HL-60/S4 (cell line): ENCODE measurements around the gene ISYNA1.

Experiments
- in situ Hi-C: fragments of 300-500 bp; cut with MboI; formaldehyde crosslinking; loops from 2 replicates; pipeline ENCODE4 v1.14.3; 2022; ENCODE audit warnings: low sequenced_read_pairs

The ISYNA1 gene

DNA sequence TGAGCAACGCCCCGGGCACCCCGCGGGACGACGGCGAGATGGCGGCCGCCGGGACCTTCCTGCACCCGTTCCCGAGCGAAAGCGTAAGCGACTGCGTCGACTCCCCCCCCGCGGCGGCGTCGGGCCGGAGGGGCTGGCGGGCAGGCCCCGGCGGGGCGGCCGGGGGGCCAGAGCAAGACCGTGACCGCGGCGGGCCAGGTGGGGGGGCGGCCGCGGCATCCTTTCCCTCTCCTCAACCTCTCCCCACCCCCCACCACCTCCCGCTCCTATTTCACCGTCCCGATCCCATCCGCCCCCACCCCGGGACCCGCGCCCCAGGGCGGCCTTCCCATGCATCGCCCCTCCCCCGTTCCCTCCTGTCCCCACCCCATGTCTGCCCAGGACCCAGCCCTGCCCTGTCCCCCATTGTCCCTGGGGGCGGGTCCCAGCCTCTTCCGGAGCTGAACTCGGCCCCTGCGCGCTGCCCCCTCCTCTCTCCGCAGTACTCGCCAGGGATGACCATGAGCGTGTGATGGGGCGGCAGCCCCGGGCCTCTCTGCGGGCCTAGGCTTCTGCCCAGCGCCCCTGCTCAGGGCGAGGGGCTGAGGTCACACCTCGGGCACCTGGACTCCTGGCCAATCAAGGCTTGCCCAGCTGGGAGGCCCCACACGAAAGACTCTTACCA lies 4.1 kb downstream of the ISYNA1 start:
- in situ Hi-C loops = no loop called here

DNA sequence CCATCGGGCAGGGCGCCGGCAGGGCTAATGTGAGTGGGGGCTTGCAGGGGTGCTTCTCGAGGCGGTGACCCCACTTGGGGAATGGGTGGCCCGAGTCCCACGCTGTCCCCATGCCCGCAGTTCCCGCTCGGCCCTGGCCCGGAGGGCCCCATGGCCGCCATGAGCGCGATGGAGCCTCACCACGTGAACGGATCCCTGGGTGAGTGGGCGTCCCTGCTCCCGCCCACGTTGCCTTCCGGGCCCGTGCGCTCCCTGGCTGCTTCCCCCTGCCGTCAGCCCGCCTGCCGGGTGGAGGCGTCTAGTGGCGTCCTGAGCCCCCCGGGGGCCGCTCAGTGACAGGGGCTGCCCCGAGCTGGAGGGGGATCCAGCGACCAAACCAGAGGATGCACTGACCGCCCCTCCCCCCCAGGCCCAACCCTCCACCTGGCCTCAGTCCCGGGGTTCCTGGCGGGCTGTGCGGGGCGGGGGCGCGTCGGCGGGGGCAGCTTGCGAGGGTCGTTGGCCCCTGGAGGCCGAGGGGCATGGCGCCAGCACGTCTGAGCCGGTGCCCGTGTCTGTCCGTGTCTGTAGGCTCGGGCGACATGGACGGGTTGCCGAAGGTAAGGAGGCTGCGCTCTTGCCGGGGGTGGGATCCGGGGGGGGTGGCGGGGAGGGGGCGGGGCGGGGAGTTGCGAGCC lies 4.8 kb downstream of the ISYNA1 start:
- in situ Hi-C loops = no loop called here

DNA sequence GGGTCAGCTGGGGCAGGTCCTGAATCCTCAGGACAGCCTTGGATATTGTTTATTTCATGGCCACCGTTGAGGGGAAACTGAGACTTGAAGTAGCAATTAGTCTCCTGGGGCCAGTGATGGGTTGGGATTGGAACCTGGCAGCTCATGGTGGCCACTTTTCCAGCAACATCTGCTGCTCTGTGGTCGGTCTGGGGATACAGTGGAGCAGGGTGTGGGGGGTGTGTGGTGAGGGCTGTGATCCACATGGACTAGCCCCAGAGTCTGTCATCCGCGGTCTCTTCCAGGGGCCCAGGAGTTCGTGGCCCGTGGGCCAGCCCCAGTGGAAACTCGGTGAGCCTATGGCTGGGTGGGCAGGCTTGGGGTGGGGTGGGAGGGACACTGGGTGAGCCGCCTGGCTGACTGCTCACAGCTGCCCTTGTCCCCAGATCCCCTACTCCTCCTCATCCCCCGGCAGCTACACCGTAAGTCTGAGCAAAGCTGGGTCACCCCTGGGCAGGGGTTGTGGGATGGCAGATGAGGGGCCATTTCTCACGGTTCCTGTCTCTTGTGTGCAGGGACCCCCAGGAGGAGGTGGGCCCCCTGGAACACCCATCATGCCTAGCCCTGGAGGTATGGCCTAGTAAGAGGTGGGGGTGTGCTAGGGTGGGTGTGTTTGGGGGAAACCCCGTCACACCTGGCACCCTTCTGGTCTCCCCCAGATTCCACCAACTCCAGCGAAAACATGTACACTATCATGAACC lies 5.5 kb downstream of the ISYNA1 start:
- in situ Hi-C loops = no loop called here

DNA sequence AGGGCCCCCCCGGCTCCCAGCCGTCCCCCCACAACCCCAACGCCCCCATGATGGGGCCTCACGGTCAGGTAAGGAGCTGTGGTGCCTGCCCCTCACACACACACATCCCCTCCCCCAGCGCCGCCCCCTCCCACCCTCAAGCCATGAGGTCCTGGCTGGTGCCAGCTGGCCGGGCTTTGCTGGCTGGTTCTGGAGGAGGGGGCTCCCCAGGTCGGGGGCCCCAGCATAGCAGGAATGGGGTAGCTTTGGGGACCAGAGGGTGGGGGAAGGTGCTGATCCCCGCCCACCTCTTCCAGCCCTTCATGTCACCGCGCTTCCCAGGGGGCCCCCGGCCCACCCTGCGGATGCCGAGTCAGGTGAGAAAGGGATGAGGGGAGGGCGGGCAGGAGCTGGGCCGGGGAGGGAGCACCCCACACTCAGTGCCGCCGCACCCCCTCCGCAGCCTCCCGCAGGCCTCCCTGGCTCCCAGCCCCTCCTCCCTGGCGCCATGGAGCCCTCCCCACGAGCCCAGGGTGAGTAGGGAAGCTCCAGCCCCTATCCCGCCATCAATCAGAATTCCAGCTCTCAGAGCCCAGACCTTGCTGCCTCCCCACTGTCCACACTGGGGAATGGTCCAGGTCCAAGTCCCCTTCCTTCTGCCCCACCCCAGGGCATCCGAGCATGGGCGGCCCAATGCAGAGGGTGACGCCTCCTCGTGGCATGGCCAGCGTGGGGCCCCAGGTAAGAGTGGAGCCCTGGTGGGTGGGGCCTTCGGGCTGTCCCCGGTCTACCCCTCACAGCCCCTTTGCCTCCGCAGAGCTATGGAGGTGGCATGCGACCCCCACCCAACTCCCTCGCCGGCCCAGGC lies 6.4 kb downstream of the ISYNA1 start:
- in situ Hi-C loops = no loop called here

DNA sequence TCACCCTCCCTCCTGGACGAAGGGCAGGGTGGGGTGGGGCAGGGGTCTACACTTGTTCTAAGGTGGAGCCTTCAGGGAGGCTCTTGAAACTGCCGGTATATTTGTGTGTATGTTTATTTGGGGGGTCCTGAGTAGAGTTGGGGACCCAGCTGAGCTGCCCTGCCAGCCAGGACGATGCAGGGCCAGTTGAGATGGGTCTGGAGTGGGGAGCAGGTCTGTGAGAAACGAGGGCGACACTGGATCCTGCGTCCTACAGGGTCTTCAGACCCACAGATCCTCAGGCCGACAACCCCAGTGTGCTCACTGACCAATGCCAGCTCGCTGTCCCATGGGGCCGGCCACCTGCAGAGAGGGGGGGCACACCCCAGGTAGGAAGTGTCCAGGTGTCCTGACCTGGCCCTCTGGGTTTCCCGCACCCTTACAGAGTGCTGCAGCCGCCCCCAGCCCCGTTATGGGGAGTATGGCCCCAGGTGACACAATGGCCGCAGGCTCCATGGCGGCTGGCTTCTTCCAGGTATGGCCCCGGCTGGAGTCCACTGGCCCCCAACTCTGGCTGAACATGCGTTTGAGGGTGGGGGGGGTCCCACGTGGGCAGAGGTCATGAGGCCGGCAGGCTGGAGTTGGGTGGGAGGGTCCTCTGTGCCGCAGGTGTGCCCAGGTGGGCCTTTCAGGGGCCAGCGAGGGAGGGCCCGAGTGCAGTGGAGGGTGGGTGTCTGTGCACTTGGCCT lies 7.4 kb downstream of the ISYNA1 start:
- in situ Hi-C loops = no loop called here

DNA sequence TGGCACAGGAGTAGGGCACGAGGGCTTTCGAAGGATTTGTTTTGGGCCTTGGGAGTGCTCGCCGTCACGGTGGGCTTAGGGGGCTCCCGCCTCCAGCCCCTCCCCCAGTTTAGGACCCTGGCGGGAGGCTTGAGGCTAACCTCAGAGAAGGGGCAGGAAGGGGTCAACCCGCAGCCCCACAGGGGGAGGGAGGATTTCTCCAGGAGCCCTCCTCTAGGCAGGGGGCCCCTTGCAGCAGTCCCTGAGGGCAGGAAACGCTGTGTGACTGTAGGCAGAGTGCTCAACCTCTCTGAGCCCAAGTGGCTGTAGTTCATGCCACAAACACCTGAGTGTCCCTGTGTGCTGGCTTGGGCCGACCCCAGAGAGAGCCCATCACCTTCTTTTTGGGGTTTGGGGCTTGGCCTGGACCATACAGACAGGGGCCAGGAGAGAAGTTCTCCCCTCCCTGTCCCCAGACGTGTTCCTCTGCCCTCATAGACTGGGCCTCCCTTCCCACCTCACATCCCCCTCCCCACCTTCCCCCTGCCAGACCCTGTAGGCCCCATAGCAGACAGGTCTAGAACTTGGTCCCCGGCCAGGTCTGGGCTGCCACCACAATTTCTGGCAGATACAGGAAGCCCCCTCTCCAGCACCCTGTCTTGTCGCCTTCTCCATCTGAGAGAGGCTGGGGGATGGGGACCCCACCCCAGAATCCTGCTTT lies 8.1 kb downstream of the ISYNA1 start:
- in situ Hi-C loops = no loop called here

DNA sequence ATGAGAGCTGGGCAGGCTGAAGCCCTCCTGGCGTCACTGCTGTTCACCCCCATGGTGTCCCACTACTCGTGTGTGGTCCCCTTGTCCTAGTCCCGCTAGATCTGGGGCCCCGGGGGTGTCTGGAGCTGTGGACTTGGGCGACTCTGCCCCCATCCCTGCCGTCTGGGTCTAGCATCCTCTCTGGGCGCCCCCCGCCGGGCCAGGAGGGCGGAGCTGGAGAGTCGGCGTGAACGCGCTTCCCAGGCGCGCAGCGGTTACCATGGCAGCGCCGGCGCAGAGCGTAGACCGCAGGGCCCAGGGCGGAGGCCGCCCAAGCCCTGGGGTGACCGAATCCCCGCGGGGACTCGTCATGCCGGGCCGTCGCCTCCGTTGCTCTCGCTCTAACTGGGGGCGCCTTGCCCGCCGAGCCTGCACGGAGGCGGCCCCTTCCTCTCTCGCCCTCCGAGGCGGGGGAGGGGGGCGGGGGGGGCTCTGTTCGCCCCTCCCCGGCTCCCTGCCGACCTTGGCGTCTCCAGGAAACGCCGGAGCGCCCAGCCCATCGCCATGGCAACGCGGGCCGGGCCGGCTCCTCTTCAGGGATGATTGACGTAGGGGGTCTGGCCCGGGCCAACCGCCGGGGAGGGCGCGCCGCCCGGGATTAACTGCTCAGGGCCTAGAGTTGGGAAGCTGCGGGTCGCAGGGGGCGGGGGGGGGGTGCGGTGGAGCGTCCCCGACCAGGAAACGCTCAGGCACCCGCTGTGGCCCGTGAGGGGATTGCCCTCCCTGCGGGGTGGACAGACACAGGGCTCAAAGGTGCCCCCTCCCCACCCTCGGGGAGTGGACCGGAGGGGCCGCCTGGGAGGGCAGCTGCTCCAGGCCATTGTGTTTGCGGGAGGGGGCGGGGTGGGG lies 8.9 kb downstream of the ISYNA1 start:
- in situ Hi-C loops = no loop called here

DNA sequence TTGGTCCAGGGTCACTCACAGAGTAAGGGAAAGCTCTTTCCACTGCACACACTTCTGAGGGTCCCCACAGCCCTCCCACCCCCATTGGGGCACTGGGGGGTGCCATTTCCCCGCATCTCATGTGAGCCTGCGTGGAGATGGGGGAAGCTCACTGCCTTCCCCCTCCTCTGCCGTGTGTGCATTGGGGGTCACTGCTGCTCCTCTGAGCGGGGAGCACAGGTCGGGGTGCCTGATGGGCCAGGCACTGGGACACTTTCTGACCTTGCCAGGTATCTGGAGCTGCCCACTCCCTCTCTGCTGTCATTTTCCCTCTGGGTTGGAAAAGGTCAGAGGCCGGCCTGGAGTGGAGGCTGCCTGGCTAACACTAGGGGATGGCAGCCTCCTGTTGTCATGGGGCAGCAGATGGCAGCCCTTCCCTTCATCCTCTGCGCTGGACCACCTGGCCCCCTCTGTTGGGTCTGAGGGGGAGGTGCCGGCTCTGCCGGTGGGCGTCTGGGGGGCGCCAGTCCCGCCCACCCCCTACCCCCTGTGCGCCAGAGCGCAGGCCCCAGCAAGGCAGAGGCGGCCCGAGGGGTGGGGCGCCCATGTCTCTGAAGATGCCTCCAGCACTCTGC lies 9.7 kb downstream of the ISYNA1 start:
- in situ Hi-C loops = no loop called here

DNA sequence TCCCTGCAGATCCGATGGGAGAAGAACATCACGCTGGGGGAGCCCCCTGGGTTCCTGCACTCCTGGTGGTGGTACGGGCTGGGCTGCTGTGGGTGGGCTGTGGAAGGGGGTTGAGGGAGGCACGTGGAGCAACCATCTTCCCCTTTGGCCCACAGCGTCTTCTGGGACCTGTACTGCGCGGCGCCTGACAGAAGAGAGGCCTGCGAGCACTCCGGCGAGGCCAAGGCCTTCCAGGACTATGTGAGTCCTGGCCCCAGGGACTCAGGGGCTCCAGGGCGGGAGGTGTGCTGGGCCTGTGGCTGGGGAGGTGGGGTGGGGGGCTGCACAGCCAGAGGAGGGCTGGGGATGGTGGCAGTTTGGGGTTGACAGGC lies 10.2 kb downstream of the ISYNA1 start:
- in situ Hi-C loops = no loop called here

DNA sequence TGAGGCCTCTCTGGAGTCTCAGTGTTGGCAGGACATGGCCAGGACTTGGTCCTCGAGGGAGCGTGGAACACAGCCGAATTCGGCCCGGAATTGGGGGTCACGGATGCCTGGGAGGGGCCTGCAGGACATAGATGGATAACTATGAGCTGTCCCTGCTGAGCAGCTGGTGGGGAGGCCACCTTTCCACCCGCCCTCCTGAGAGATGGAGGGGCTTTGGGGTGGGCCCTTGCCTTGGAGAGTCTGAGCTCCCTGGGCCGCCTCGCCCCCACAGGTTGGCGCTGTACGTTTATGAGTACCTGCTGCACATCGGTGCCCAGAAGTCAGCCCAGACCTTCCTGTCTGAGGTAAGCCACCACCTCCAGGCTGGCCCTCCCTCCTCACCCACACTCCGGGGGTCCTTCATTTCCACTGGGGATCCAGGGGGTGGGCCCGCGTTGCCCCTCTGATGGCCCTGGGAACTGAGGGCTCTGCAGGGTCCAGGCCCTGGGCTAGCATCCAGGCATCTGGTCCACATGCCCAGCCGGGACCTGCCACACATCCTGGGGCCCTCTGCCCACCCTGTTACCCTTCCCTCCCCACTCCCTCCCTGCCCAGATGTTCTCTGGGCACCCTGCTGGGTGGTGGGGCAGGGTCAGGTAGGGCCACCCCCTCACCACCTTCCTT lies 10.7 kb downstream of the ISYNA1 start:
- in situ Hi-C loops = no loop called here

DNA sequence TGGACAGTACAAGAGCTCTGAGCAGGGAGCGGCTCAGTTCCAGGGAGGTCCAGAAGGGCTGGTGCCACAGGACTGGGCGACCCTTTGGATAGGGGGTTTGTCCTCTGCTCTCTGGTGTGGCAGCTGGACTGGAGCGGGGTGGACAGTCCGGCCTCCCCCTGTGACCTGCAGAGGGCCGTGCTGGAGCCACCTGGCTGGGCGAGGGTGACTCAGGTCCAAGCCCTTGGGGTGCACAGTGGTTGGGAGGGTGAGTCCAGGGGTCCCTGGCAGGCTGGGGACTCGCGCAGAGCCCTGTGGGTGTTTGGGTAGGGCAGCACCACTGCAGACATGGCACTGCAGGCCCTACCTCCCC lies 11.5 kb downstream of the ISYNA1 start:
- in situ Hi-C loops = no loop called here

DNA sequence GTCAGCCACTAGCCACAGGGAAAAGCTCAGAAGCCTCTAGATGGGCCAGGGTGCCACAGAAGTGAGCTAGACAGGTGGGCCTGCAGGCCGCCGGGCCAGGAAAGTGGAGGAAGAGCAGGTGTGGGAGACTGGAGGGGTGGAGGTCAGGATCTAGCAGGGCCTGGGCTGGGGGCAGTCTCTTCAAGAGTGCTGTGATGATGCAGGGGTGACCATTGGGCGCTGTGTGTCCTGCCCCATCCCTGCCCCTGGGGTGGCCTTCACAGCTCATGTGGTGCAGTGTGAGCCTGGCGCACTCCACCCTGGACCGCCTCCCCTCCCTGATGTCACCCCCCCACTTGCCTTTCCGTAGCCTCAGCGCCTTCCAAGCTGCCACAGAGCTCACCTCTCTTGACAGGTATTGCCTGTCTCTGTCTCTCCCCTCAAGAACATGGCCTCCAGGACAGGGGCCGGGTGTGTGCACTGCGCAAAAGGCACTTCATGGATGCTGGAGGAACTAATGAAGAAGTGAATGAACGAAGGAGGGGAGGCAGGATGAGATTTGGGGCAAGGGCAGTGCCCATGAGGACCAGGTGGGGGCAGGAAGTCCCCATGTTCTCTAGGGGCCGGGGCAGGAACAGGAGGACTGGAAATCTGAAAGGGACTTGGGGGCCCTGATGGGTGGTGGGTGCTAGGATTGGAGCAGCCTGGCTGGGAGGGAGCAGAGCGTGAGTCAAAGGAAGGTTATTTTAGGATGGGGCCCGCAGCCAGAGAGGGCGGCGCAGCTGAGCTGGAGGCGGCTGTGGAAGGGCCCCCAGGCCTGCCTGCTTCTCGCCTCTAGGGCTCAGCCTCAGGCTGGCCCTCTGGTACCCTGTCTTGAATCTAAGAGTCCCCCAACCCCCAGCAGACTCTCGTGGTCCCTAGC lies 12.2 kb downstream of the ISYNA1 start:
- in situ Hi-C loops = no loop called here

DNA sequence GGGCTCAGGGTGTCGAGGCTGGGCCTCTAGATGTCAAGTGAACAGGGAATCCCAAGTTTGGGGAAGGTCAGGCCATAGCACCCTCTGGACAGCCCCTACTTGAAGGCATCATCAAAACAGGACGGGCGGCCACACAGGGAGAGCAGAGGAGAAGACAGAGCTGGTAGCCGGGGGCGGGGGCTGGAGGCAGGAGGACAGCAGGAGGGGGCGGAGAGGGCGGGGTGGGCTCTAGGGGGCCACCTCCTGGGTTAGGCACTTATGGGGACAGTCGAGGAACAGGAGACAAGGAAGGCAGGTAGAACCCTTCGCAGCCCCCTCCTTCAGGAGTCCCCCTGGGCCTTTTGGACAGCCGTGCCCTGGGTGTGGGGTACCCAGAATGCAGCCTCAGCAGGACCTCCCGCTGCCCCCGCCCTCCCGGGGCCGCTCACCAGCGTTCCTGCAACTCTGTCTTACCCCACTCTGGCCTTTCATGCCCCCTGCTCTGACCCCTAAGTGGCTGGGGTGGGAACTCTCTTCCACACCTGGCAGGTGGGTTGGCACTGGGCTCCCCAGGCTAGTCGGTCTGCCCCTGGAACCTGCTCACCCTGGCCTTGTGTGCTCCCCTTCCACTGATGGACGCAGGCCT lies 12.9 kb downstream of the ISYNA1 start:
- in situ Hi-C loops = no loop called here

DNA sequence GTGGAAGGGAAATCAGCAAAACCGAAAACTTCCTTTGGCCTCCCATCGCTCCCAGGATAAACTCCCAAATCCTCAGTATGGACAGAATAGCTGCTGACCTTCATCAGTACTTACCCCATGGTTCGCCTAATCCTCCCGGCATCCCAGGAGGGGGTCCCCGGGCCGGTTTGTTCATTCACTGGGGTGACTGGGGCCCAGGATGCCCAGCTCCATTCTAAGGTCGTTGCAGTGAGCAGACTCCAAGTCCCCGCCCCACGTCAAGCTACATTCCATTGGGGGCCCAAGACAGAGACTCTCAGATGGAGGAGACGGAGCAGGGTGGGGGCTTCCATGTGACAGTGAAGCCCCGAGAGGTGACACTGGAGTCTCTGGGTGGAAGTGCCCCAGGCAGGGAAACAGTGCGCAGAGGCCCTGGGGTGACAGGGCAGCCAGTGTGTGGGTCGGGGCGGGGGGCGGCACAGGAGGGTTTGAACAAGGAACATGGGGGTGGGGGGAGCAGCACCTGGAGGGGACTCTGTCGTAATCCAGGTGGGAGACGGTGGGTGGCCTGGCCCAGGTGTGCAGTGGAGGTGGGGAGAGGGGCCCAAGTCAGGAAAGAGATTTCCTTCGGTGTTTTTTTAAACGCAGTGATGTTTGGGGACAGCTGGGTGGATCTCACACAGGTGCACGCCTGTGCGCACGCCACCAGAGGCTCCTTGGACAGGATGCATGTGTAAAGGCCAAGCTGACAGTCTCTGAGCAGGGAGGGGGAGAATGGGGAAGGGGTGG lies 13.6 kb downstream of the ISYNA1 start:
- in situ Hi-C loops = no loop called here

DNA sequence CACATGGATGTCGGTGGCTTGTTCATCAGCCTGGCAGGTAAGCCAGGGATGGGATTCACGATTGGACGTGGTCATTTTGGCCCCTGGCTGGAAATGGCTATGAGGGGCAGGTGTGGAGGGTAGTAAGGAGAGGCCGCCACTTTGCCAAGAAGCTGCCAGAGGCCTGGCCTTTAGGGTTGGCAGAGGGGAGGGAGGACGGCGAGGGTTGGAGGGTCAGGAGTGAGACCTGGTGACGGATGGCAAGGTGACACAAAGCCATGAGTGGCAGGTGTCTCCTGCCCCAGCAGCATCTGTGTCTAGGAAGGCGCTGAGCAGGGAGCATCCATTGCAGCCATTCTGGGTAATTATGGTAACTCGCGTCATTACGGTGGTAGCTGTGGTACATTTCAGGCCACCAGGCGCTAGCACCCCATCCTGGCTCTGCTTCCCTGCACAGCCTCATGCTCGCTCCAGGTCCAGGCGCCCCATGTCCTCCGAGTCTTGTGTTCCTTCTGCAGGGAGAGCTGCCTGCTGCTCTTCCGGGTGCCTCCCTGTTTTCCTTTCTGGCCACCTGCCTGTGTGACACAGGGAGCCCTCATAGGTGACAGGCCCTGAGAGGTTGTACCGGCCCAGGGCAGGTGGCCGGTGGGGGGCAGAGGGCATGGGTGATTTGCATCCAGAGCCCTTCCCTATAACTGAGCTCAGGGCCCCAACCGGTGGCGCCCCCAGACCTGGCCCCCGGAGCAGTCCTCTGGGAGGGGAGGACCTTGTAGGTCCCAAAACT lies 14.5 kb downstream of the ISYNA1 start:
- in situ Hi-C loops = no loop called here
